KOPT-K1 (cell line): ENCODE data around the gene AK5.
"Not testable (repeated sequence)": the region's sequence is repeated elsewhere in the genome, so short reads cannot be mapped to it uniquely, and the experiment has no call there.

Experiments
- H3K27ac ChIP-seq: fragments of 200-600 bp; sonication (generic); 2 replicates; pipeline ENCODE4 v1.5.1; 2016; ENCODE audit warnings: antibody characterized with exemption, mild to moderate bottlenecking, low read depth, low read length; ENCODE audit not compliant: poor library complexity, severe bottlenecking
- H3K36me3 ChIP-seq: fragments of 200-600 bp; sonication (generic); 2 replicates; pipeline ENCODE4 v1.5.1; 2017; ENCODE audit warnings: antibody characterized with exemption, mild to moderate bottlenecking, low read length, moderate library complexity; ENCODE audit not compliant: insufficient read depth
- H3K9me3 ChIP-seq: fragments of 200-600 bp; sonication (generic); 2 replicates; pipeline ENCODE4 v1.5.1; 2017; ENCODE audit warnings: antibody characterized with exemption, low read length, mild to moderate bottlenecking; ENCODE audit not compliant: insufficient read depth, poor library complexity, severe bottlenecking

Gene AK5

DNA sequence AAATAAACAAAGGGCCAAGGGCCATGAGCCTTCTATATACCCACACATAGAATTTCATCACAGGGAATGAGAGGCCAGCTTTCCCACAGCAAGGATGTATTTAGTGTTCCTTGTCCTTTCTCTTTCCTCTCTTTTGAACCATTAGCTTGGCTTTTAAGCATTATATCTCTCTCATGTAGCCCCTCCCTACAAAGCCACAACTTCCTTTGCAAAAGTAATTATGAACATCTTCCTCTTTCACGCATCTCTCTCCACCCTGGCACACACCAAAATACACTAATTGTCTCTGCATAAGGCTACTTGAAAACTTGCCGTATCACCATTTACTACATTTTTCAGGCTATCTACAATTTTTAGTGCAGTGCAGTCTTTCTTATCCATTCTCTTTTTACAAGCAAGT lies 1.9 kb upstream of the AK5 start:
- H3K9me3 ChIP-seq: peaks cover 9% of the 10 kb centered on the region
- no peaks in the 10 kb centered on the region for H3K36me3 ChIP-seq
- no peak overlapping the region for H3K27ac ChIP-seq

DNA sequence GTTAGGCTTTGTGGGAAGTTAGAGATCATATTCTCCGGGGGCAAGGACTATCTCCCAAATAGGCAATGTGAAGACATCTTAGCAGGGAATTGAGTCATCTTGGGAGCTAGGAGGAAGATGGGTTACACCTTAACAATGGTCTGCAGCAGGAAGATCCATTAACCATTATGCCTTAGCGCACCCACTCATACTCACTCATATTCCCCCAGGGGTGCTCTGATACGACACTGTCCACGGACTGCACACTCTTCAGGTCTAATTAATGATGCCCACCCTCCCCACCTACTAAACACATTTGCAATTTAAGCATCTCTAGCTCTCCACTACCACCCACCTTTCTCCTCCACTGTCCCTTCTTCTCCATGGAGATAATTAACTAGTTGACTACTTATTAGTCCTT lies 857 bp upstream of the AK5 start:
- no peak overlapping the region for H3K27ac ChIP-seq
- H3K36me3 ChIP-seq: no peaks in the 10 kb centered on the region
- H3K9me3 ChIP-seq: peaks cover 9% of the 10 kb centered on the region

GRCh38 chr1:77282187-77282865 lies 507 bp downstream of the AK5 start:
- Histone ChIP-seq H3K36me3 (no peaks in the 10 kb centered on the region), H3K9me3 (peaks cover 9% of the 10 kb centered on the region), H3K27ac (no peak overlapping the region)

DNA sequence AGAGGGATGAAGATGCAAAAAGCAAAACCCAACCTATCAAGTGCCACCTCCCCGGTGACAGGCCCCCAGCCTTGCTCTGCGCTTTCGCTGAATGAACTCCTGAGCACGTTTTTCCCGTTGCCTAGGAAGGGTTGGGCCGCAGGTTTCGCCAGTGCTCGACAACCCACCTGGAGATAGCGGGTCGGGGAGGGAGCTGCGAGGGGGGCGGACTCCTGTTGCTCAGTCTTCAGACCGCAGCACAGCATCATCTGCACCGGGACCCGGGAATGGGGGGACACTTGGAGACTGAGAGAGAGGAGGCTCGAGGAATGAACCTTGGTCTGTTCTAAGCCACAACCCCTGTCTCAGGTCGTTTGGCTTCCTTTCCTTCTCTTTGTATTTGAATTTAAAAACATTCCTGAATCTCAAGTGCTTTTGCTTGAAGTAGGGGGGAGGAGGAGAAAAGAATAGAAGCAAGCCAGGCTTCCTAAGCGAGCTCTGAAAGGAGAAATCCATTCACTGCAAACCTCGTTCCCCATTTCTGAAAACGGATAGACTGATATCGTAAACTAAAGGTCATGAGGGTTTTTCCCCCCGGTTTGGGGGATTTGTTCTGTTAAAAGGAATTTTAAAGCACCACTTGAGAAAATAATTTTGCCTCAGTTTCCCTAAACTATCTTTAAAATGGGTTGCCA lies 1.2 kb downstream of the AK5 start:
- no peak overlapping the region for H3K27ac ChIP-seq
- no peaks in the 10 kb centered on the region for H3K36me3 ChIP-seq

GRCh38 chr1:77283701-77284425 lies 2.0 kb downstream of the AK5 start:
- no peak overlapping the region for H3K27ac ChIP-seq
- peaks cover 9% of the 10 kb centered on the region for H3K9me3 ChIP-seq
- H3K36me3 ChIP-seq: no peaks in the 10 kb centered on the region

More for the DNA sequence above, 1.2 kb downstream of the AK5 start:
- H3K9me3 ChIP-seq: peaks cover 9% of the 10 kb centered on the region

GRCh38 chr1:77287535-77287934 lies 5.7 kb downstream of the AK5 start:
- Histone ChIP-seq H3K36me3 (no peaks in the 10 kb centered on the region), H3K27ac (no peak overlapping the region), H3K9me3 (peaks cover 3% of the 10 kb centered on the region)

DNA sequence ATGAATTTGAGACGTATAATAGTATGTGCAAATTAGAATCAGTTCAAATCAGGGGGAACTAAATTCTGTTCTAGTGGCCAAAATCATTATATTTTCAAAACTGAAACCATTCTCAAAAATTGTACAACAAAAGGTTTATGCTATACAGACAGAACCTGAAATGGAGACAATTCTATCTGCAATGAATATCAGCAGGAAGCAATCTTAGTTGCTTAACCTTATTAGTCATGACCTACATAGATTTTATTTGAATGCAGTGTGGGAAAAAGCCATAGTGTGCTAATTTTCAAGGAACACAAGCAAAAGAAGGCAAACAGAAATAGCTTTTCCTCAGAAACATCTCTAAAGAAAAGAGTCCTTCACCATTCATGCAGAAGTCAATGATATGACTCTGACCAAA lies 6.5 kb downstream of the AK5 start:
- Histone ChIP-seq H3K36me3 (no peaks in the 10 kb centered on the region), H3K9me3 (no peaks in the 10 kb centered on the region), H3K27ac (no peak overlapping the region)

GRCh38 chr1:77290576-77290975 lies 8.8 kb downstream of the AK5 start:
- H3K36me3 ChIP-seq: no peaks in the 10 kb centered on the region
- no peaks in the 10 kb centered on the region for H3K9me3 ChIP-seq
- no peak overlapping the region for H3K27ac ChIP-seq

DNA sequence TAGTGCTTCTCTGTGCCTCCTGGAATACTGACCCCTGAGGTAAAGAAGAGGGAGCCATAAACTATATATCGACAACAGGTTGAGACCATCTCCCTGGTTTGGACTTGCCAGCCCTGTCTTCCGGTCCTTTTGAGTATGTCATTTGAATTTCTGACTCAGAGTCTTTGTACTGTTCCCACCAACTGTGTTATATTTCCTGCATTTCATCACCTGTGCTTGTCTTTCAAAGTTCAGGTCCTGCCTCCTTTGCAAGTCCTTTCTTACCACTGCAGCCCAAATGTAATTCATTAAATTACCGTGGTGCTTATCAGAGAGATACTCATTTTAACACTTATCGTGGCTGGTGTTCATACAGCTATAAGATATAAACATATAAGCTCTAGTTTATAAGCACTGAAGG lies 10.7 kb downstream of the AK5 start:
- no peaks in the 10 kb centered on the region for H3K9me3 ChIP-seq
- no peak overlapping the region for H3K27ac ChIP-seq
- no peaks in the 10 kb centered on the region for H3K36me3 ChIP-seq

DNA sequence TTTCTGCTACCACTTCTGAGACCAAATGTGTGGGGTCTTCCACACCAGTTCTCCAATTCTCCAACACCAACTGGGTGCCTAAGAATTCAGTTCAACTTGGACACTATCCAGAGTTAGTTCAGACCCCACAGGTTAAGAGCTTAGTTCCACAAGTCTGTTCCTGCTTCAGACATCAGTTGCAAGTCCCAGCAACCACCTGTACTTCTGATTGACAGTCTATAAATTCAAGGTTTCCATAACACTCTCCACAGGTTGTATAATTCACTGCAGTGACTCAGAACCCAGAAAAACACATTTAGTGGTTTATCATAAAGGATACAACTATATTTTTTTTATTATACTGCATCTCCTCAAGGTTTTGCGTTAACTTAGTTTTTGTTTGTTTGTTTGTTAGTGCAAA lies 18.7 kb downstream of the AK5 start:
- Histone ChIP-seq H3K9me3 (no peaks in the 10 kb centered on the region), H3K36me3 (no peaks in the 10 kb centered on the region), H3K27ac (no peak overlapping the region)

DNA sequence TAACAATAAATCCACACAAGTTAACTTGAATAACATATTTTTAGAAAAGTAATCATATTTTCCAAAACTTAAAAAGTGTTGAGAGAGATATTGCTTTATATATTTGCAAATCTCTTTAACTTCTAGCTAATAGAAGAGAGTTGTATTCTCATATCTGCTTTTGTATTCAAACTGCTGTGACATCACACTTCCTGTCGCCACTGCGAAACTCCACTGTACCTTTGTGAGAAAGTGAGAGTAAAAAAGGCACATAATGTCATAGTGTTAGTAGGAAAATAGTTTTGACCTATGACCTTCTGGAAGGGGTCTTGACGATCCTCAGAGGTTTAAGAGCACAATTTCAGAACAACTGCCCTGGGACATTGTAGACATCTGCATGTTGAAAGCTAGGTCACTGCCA lies 21.6 kb downstream of the AK5 start:
- H3K9me3 ChIP-seq: no peaks in the 10 kb centered on the region
- no peaks in the 10 kb centered on the region for H3K36me3 ChIP-seq
- no peak overlapping the region for H3K27ac ChIP-seq

DNA sequence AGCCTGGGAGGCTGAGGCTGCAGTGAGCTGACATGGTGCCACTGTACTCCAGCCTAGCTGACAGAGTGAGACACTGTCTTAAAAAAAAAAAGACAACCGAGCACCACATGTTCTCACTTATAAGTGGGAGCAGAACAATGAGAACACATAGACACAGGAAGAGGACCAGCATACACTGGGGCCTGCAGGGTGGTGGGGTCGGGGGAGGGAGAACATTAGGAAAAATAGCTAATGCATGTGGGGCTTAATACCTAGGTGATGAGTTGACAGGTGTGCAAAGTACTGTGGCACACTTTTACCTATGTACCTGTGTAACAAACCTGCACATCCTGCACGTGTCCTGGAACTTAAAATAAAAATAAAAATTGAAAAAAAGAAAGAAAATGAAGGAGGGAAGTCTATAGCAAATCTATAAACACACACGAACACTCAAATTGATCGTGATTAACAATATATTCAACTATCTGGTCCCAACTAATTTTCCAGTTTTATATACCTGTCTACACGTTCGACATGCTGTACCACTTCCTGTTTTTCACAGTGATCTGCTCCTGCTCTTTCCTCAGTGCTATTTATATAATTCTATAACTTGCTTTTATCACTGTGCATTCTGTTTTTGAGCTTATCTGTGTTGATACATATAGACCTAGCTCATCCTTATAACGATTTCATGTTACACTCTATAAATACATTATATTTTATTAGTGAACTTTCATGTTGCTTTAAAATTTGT lies 27.2 kb downstream of the AK5 start:
- no peak overlapping the region for H3K27ac ChIP-seq
- no peaks in the 10 kb centered on the region for H3K36me3 ChIP-seq
- no peaks in the 10 kb centered on the region for H3K9me3 ChIP-seq

GRCh38 chr1:77310924-77311323 lies 29.1 kb downstream of the AK5 start:
- no peaks in the 10 kb centered on the region for H3K36me3 ChIP-seq
- H3K27ac ChIP-seq: no peak overlapping the region
- H3K9me3 ChIP-seq: no peaks in the 10 kb centered on the region

DNA sequence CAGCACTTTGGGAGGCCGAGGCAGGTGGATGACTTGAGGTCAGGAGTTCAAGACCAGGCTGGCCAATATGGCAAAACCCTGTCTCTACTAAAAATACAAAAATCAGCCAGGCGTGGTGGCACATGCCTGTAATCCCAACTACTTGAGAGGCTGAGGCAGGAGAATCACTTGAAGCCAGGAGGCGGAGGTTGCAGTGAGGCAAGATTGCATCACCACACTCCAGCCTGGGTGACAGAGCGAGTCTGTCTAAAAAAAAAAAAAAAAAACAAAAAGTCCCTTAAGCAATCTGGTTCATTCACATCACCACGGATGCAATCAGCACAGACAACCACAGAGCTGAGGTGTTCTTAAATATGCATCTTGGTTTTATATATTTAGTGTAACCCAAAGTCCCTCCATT lies 30.5 kb downstream of the AK5 start:
- H3K9me3 ChIP-seq, H3K36me3 ChIP-seq, H3K27ac ChIP-seq: not testable (repeated sequence)

DNA sequence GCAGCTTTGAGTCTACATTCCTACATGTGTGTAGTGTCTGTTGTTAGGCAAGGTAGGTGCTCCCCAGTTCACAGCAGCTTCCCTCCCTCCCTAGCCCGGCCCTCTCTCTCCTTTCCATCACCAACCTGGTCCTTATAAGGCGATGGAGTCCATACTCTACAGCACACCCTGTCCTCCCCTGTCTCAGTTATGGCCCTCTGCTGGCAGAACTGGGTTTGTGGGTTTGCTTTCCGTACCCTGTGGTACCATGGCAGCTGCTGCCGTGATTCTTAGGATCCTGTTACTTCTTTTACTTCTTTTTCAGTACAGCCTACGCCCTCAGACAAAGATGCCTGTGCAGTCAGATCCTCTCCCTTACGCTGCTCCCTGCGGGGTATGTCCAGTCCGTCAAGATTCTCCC lies 31.7 kb downstream of the AK5 start:
- Histone ChIP-seq H3K9me3 (no peaks in the 10 kb centered on the region), H3K36me3 (no peaks in the 10 kb centered on the region), H3K27ac (no peak overlapping the region)
